NCI-H524 (cell line): ENCODE results near the gene EDN3.

Source experiments
- DNase-seq, 2 experiments: peaks; one replicate each; lab custom pipeline; 2025; lab: John Stamatoyannopoulos, UW

Gene EDN3

GRCh38 chr20:59308493-59309201 lies 8.2 kb downstream of the EDN3 start:
- no peak for DNase-seq

- no peak for DNase-seq
These were observed 8.8 kb downstream of the EDN3 start for GRCh38 chr20:59309218-59309617.

GRCh38 chr20:59314997-59315396 lies 14.6 kb downstream of the EDN3 start:
- no peak for DNase-seq

- DNase-seq = no peak
These were observed 16.7 kb downstream of the EDN3 start for GRCh38 chr20:59316911-59317731.

- no peak for DNase-seq
These were observed 17.9 kb downstream of the EDN3 start for GRCh38 chr20:59318201-59318790.

GRCh38 chr20:59318803-59319202 lies 18.4 kb downstream of the EDN3 start:
- DNase-seq = no peak

- no peak for DNase-seq
These were observed 20.0 kb downstream of the EDN3 start for GRCh38 chr20:59320426-59320825.

GRCh38 chr20:59320854-59321647 lies 20.6 kb downstream of the EDN3 start:
- DNase-seq = no peak

- no peak for DNase-seq
These were observed 21.7 kb downstream of the EDN3 start for GRCh38 chr20:59322081-59322480.

GRCh38 chr20:59322585-59323454 lies 22.4 kb downstream of the EDN3 start:
- no peak for DNase-seq

GRCh38 chr20:59323731-59324130 lies 23.3 kb downstream of the EDN3 start:
- DNase-seq = no peak

GRCh38 chr20:59324521-59325141 lies 24.2 kb downstream of the EDN3 start:
- DNase-seq = no peak

GRCh38 chr20:59325142-59325523 lies 24.7 kb downstream of the EDN3 start:
- DNase-seq = no peak

- DNase-seq = no peak
These were observed 25.8 kb downstream of the EDN3 start for GRCh38 chr20:59326188-59326587.

- no peak for DNase-seq
These were observed 27.7 kb downstream of the EDN3 start for GRCh38 chr20:59328071-59328470.

- no peak for DNase-seq
These were observed 31.4 kb downstream of the EDN3 start for GRCh38 chr20:59331721-59332329.

- no peak for DNase-seq
These were observed 32.9 kb downstream of the EDN3 start for GRCh38 chr20:59333260-59333845.

GRCh38 chr20:59333951-59334350 lies 33.5 kb downstream of the EDN3 start:
- no peak for DNase-seq

- DNase-seq = peak in 1 of 2 experiments; percentile 45
These were observed 34.4 kb downstream of the EDN3 start for GRCh38 chr20:59334651-59335300.
